ENCODE data around the gene GPHN.
"Not testable (repeated sequence)": the region's sequence is repeated elsewhere in the genome, so short reads cannot be mapped to it uniquely, and the experiment has no call there.

The GPHN gene

DNA sequence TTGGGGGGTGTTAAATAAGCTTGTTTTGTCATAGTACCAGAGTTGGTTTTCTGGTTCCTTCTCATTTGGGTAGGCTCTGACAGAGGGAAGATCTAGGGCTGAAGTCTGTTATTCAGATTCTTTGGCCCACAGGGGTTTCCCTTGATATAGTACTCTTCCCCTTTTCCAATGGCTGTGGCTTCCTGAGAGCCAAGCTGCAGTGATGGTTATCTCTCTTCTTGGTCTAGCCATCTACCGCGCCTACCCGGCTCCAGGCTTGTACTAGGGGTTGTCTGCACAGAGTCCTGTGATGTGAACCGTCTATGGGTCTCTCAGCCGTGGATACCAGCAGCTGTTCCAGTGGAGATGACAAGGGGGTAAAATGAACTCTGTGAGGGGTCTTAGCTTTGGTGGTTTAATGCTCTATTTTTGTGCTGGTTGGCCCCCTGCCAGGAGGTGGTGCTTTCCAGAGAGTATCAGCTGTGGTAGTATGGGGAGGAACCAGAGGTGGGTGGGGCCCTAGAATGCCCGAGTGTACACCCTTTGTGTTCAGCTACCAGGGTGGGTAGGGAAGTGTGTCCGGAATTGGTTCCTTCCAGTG lies 209.7 kb downstream of the GPHN start:
- Mint-ChIP-seq H3K4me1 (peaks cover 17% of the 10 kb centered on the region), H3K27ac (no peak overlapping the region), H3K4me3 (no peak overlapping the region), H3K36me3 (no peaks in the 10 kb centered on the region), H3K9me3 (peaks cover 5% of the 10 kb centered on the region)
- DNase-seq (ENCODE audit: low spot score in 2 of 2): no peak
- no peak for ATAC-seq

- Mint-ChIP-seq H3K9me3 (peaks cover 8% of the 10 kb centered on the region), H3K36me3 (no peaks in the 10 kb centered on the region)
- ATAC-seq: no peak
These were observed 217.0 kb downstream of the GPHN start for GRCh38 chr14:66724996-66725395.

DNA sequence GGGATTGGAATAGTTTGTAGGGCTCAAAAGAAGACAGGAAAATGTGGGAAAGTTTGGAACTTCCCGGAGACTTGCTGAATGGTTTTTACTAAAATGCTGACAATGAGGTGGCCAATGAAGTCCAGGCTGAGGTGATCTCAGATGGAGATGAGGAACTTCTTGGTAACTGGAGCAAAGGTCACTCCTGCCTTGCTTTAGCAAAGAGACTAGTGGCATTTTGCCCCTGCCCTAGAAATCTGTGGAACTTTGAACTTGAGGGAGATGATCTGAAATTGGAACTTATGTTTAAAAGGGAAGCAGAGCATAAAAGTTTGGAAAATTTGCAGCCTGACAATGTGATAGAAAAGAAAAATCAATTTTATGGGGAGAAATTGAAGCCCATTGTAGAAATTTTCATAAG lies 223.4 kb downstream of the GPHN start:
- not testable (repeated sequence) for H3K36me3 Mint-ChIP-seq; H3K27ac Mint-ChIP-seq; H3K4me1 Mint-ChIP-seq; ATAC-seq; DNase-seq (ENCODE audit: low spot score in 2 of 2); H3K4me3 Mint-ChIP-seq
- peaks cover 12% of the 10 kb centered on the region for H3K9me3 Mint-ChIP-seq

More at GRCh38 chr14:66724996-66725395, 217.0 kb downstream of the GPHN start:
- H3K4me1 Mint-ChIP-seq: no peaks in the 10 kb centered on the region
- no peak for DNase-seq (ENCODE audit: low spot score in 2 of 2)
- no peak overlapping the region for H3K27ac Mint-ChIP-seq
- no peak overlapping the region for H3K4me3 Mint-ChIP-seq

- no peak overlapping the region for H3K4me3 Mint-ChIP-seq
- no peak for DNase-seq (ENCODE audit: low spot score in 2 of 2)
- H3K36me3 Mint-ChIP-seq: no peaks in the 10 kb centered on the region
- no peaks in the 10 kb centered on the region for H3K4me1 Mint-ChIP-seq
- H3K9me3 Mint-ChIP-seq: peaks cover 21% of the 10 kb centered on the region
- ATAC-seq: no peak
- H3K27ac Mint-ChIP-seq: no peak overlapping the region
These were observed 227.9 kb downstream of the GPHN start for GRCh38 chr14:66735853-66736252.

GRCh38 chr14:66739826-66740225 lies 231.9 kb downstream of the GPHN start:
- DNase-seq (ENCODE audit: low spot score in 2 of 2) (no peak), ATAC-seq (no peak)
- peaks cover 19% of the 10 kb centered on the region for H3K9me3 Mint-ChIP-seq
- H3K36me3 Mint-ChIP-seq: no peaks in the 10 kb centered on the region
- H3K4me1 Mint-ChIP-seq: no peaks in the 10 kb centered on the region
- no peak overlapping the region for H3K27ac Mint-ChIP-seq
- H3K4me3 Mint-ChIP-seq: no peak overlapping the region

GRCh38 chr14:66745078-66745477 lies 237.1 kb downstream of the GPHN start:
- Mint-ChIP-seq H3K4me3 (no peak overlapping the region), H3K4me1 (no peaks in the 10 kb centered on the region), H3K9me3 (peaks cover 3% of the 10 kb centered on the region), H3K36me3 (no peaks in the 10 kb centered on the region), H3K27ac (no peak overlapping the region)
- no peak for DNase-seq (ENCODE audit: low spot score in 2 of 2)
- no peak for ATAC-seq

DNA sequence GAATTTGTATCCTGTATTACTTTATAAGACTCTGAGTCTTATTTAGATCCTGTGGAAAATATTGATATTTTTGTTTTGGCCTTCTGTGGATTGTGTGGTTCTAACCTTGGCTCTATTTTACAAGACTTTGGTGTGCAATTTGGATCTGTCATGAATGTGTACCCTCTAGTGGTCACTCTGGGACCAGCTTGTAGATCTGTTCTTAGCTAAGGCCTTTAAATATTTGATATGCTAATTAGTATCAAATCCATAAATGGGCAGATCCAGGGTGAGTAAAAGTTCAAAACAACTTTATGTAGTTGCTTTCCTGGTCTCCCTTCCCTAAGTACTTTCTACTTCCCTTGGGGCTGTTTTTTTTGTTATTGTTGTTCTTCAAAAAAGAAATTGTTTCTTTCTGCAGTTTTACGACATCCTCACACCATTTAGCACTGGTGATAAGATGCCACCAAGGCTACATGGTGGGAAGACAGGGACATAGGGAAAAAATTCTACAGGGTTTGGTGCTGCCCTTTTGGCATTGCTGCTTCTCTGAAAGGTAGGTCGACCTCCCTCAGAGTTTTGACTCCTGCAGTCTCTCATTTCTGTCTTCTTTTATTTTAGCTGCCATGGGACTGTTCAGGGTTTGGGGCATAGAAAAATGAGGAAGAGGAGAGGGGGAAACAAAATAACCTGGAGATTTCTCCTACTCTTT lies 238.5 kb downstream of the GPHN start:
- no peak for DNase-seq (ENCODE audit: low spot score in 2 of 2)
- Mint-ChIP-seq H3K27ac (no peak overlapping the region), H3K4me1 (no peaks in the 10 kb centered on the region), H3K9me3 (no peaks in the 10 kb centered on the region), H3K4me3 (no peak overlapping the region), H3K36me3 (no peaks in the 10 kb centered on the region)
- ATAC-seq: peak; percentile 34

GRCh38 chr14:66752109-66752508 lies 244.2 kb downstream of the GPHN start:
- H3K4me1 Mint-ChIP-seq: peaks cover 9% of the 10 kb centered on the region
- ATAC-seq: peak; percentile 66
- no peak for DNase-seq (ENCODE audit: low spot score in 2 of 2)
- H3K27ac Mint-ChIP-seq: no peak overlapping the region
- no peaks in the 10 kb centered on the region for H3K9me3 Mint-ChIP-seq
- no peaks in the 10 kb centered on the region for H3K36me3 Mint-ChIP-seq
- no peak overlapping the region for H3K4me3 Mint-ChIP-seq

- no peaks in the 10 kb centered on the region for H3K36me3 Mint-ChIP-seq
- no peak overlapping the region for H3K27ac Mint-ChIP-seq
- DNase-seq (ENCODE audit: low spot score in 2 of 2): no peak
- H3K4me3 Mint-ChIP-seq: no peak overlapping the region
- ATAC-seq: no peak
- H3K4me1 Mint-ChIP-seq: no peaks in the 10 kb centered on the region
- H3K9me3 Mint-ChIP-seq: no peaks in the 10 kb centered on the region
These were observed 250.2 kb downstream of the GPHN start for GRCh38 chr14:66758031-66758613.

DNA sequence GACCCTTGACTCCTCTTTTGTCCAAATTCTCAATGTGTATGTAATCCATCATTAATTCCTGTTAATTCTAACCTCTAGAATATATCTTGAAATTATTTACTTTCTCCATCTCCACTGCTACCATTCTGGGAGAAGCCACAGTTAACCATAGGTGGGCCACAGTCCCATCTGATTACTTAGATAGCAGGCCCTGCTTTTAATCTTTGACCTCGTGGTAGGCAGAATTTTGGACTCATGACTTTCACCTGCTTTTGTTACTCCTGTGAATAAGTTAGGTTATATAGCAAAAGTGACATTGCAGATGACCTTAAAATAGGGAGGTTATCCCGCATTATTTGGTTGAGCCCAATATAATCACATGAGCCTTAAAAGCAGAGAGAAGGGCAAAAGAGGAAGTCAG lies 264.2 kb downstream of the GPHN start:
- peaks cover 3% of the 10 kb centered on the region for H3K9me3 Mint-ChIP-seq
- no peak overlapping the region for H3K27ac Mint-ChIP-seq
- H3K4me3 Mint-ChIP-seq: no peak overlapping the region
- ATAC-seq (no peak), DNase-seq (ENCODE audit: low spot score in 2 of 2) (no peak)
- no peaks in the 10 kb centered on the region for H3K4me1 Mint-ChIP-seq
- H3K36me3 Mint-ChIP-seq: no peaks in the 10 kb centered on the region

DNA sequence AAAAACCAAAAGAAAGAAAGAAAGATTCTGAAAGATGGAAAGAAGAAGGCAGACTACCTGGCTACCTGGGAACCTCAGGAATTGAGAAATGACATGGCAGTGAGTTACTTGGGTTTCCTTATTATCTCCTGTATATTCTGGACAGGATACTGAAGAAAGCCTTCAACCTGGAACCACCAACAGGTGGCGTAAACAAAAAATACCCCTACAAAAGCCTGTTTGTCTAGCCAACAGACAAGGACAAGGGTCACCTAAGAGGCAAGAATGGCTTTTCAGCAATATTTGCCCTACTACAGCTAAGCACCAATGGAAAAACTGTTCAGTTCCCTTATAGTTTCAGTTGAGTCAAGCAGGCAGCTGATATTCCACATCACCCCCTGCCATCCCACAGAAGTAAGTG lies 274.9 kb downstream of the GPHN start:
- Mint-ChIP-seq H3K4me3 (no peak overlapping the region), H3K9me3 (peaks cover 5% of the 10 kb centered on the region), H3K4me1 (no peaks in the 10 kb centered on the region), H3K27ac (no peak overlapping the region), H3K36me3 (no peaks in the 10 kb centered on the region)
- DNase-seq (ENCODE audit: low spot score in 2 of 2): no peak
- no peak for ATAC-seq

GRCh38 chr14:66790101-66790500 lies 282.2 kb downstream of the GPHN start:
- no peak for DNase-seq (ENCODE audit: low spot score in 2 of 2)
- ATAC-seq: no peak
- H3K27ac Mint-ChIP-seq: no peak overlapping the region
- H3K4me3 Mint-ChIP-seq: no peak overlapping the region
- H3K9me3 Mint-ChIP-seq: peaks cover 11% of the 10 kb centered on the region
- H3K36me3 Mint-ChIP-seq: no peaks in the 10 kb centered on the region
- H3K4me1 Mint-ChIP-seq: no peaks in the 10 kb centered on the region

- Mint-ChIP-seq H3K36me3 (no peaks in the 10 kb centered on the region), H3K9me3 (peaks cover 21% of the 10 kb centered on the region), H3K4me1 (no peaks in the 10 kb centered on the region), H3K27ac (no peak overlapping the region), H3K4me3 (no peak overlapping the region)
- ATAC-seq (no peak), DNase-seq (ENCODE audit: low spot score in 2 of 2) (no peak)
These were observed 295.0 kb downstream of the GPHN start for GRCh38 chr14:66802962-66803361.

DNA sequence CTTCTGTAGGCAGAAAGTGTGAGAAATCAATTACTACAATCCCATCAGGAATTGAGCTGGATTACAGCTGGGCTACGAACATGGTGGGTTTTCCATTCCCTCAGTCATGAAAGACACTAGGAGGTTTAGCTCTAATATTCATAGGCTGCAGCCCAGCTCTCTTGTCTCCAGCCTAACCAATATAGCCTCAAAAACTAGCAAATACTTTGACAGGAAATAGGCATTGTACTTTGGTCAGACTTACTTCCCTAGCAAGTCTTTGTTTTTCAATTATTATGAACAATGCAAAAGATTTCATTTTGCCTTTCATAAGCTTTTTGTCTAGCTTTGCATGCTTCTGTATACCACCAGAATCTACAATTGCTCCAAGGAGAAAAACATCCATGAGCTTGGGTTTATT lies 296.2 kb downstream of the GPHN start:
- DNase-seq (ENCODE audit: low spot score in 2 of 2) (no peak), ATAC-seq (no peak)
- H3K27ac Mint-ChIP-seq: no peak overlapping the region
- H3K4me1 Mint-ChIP-seq: no peaks in the 10 kb centered on the region
- H3K36me3 Mint-ChIP-seq: no peaks in the 10 kb centered on the region
- H3K9me3 Mint-ChIP-seq: peaks cover 17% of the 10 kb centered on the region
- H3K4me3 Mint-ChIP-seq: no peak overlapping the region

- Mint-ChIP-seq H3K27ac (no peak overlapping the region), H3K9me3 (peaks cover 29% of the 10 kb centered on the region), H3K4me1 (no peaks in the 10 kb centered on the region), H3K4me3 (no peak overlapping the region), H3K36me3 (no peaks in the 10 kb centered on the region)
- ATAC-seq: no peak
- DNase-seq (ENCODE audit: low spot score in 2 of 2): no peak
These were observed 305.7 kb downstream of the GPHN start for GRCh38 chr14:66813636-66814035.

GRCh38 chr14:66815687-66816086 lies 307.7 kb downstream of the GPHN start:
- Mint-ChIP-seq H3K4me3 (no peak overlapping the region), H3K4me1 (no peaks in the 10 kb centered on the region), H3K27ac (no peak overlapping the region), H3K9me3 (peaks cover 29% of the 10 kb centered on the region), H3K36me3 (no peaks in the 10 kb centered on the region)
- no peak for DNase-seq (ENCODE audit: low spot score in 2 of 2)
- no peak for ATAC-seq
